Ovary (tissue), 9 donors: ENCODE measurements around the gene SEH1L. TPM values are rescaled to one million over a fixed set of nuclear protein-coding genes. Genes with fewer than 3 reads are reported as not detected.
"Not testable (repeated sequence)": the region's sequence is repeated elsewhere in the genome, so short reads cannot be mapped to it uniquely, and the experiment has no call there.

Experiments
- DNase-seq, 5 donors: peaks; one replicate each; pipeline ENCODE4 v3.0.0-alpha.2; 2019 to 2020
- H3K27ac ChIP-seq, 2 donors: fragments of 200-600 bp; one replicate each; pipeline versions ENCODE4 v1.5.1 to v1.8.0; 2019 to 2022
- H3K27me3 ChIP-seq: fragments of 200-600 bp; one replicate; pipeline ENCODE4 v1.8.0; 2022
- H3K36me3 ChIP-seq: fragments of 200-600 bp; sonication (generic); one replicate; pipeline ENCODE4 v1.5.1; 2019
- H3K4me1 ChIP-seq: one replicate; pipeline ENCODE4 v1.8.1; 2013; ENCODE audit warnings: mild to moderate bottlenecking, moderate library complexity; ENCODE audit not compliant: insufficient read depth
- H3K4me3 ChIP-seq: fragments of 200-600 bp; sonication (generic); one replicate; pipeline ENCODE4 v1.5.1; 2017
- H3K9me3 ChIP-seq, 2 donors: fragments of 200-600 bp in 1 of 2; sonication (generic) in 1 of 2; one replicate each; pipeline versions ENCODE4 v1.5.1 to v1.8.1; 2013 to 2019; ENCODE audit warnings: mild to moderate bottlenecking in 1 of 2, moderate library complexity in 1 of 2
- EP300 ChIP-seq: sonication (generic); formaldehyde crosslinking; IDR thresholded peaks from one replicate; pipeline ENCODE4 v1.6.1; 2017; ENCODE audit warnings: antibody characterized with exemption
- POLR2A ChIP-seq: fragments of 450-650 bp; IDR thresholded peaks from one replicate; pipeline ENCODE4 v1.6.1; 2017; ENCODE audit warnings: antibody characterized with exemption, mild to moderate bottlenecking, moderate library complexity
- WGBS, 3 donors: extraction: QIAGEN DNeasy Blood & Tissue Kit in 1 of 3; methylation state at CpG; one replicate each; pipeline versions ENCODE4 v1.1.5 to v1.1.7; 2013 to 2017; 5-methylcytosine and 5-hydroxymethylcytosine counted together
- intact Hi-C, 4 donors: fragments of 100-400 bp; cut with DNase I; formaldehyde crosslinking; loops; one replicate each; pipeline versions ENCODE4 v1.11.0 to v1.15.1; 2022 to 2023
- polyA plus RNA-seq, 2 donors: library from polyadenylated mRNA; stranded (reverse); fragments of 200-250 nt in 1 of 2; fragments of 350-450 nt in 1 of 2; fragmentation: Illumina TruSeq in 1 of 2; extraction: RNeasy Lipid Tissue Mini Kit (QIAGEN cat#74804) in 1 of 2; gene quantifications; one replicate each; pipeline ENCODE4 v1.2.3, GENCODE V29; 2013 to 2014
- total RNA-seq, 7 donors: library from RNA; depleted of rRNA in 2 of 7; stranded (reverse); fragments of >200 nt in 2 of 7; fragmentation: NEBNext Ultra II Directional in 3 of 7; extraction: Animal tissue kit (Norgen Biotek cat#: 25700) in 3 of 7; gene quantifications; one replicate each; pipeline versions ENCODE4 v1.1.0 to v1.2.4, GENCODE V29; 2016 to 2023
- TF ChIP-seq, protein P1 (sequence below), 3 donors: fragments of 450-650 bp in 2 of 3; fragments of 200-600 bp in 1 of 3; IDR thresholded peaks; one replicate each; pipeline versions ENCODE4 v1.5.1 to v1.8.0; 2016 to 2022; ENCODE audit warnings: antibody characterized with exemption in 3 of 3, mild to moderate bottlenecking in 1 of 3
- donor health status: DM: no; HTN: no; CAD: no; lungs with moderate emphysema.
- donor health status: DM: no; HTN: no; CAD: no.
- donor health status: Bipolar disorder and iron deficiency.
- donor health status: DM: yes; HTN: yes; CAD: no.
- donor health status: DM: no; HTN: no; CAD: no.
- donor health status: DM: yes; HTN: yes; CAD: no.

Gene SEH1L
- total and polyA plus RNA-seq, 9 donors, result 12.3 to 56.1 (median 35.7) TPM

- Histone ChIP-seq H3K4me3 (no peak overlapping the region), H3K9me3 (no peaks in the 10 kb centered on the region), H3K4me1 (peaks cover 25% of the 10 kb centered on the region), H3K36me3 (no peaks in the 10 kb centered on the region), H3K27me3 (no peaks in the 10 kb centered on the region), H3K27ac (no peak overlapping the region)
- TF ChIP-seq EP300 (no peak), POLR2A (no peak)
- TF ChIP-seq, protein P1, sequence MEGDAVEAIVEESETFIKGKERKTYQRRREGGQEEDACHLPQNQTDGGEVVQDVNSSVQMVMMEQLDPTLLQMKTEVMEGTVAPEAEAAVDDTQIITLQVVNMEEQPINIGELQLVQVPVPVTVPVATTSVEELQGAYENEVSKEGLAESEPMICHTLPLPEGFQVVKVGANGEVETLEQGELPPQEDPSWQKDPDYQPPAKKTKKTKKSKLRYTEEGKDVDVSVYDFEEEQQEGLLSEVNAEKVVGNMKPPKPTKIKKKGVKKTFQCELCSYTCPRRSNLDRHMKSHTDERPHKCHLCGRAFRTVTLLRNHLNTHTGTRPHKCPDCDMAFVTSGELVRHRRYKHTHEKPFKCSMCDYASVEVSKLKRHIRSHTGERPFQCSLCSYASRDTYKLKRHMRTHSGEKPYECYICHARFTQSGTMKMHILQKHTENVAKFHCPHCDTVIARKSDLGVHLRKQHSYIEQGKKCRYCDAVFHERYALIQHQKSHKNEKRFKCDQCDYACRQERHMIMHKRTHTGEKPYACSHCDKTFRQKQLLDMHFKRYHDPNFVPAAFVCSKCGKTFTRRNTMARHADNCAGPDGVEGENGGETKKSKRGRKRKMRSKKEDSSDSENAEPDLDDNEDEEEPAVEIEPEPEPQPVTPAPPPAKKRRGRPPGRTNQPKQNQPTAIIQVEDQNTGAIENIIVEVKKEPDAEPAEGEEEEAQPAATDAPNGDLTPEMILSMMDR (IDR thresholded peaks at IDR 0.05), result no peak
- intact Hi-C loops, result no loop called here
- no peak for DNase-seq
- WGBS, 3 donors, result 90 to 93% (median 91%) methylated on average over 6 of the region's 6 CpGs
These were observed 48.2 kb downstream of the SEH1L start for GRCh38 chr18:12995952-12996477.

DNA sequence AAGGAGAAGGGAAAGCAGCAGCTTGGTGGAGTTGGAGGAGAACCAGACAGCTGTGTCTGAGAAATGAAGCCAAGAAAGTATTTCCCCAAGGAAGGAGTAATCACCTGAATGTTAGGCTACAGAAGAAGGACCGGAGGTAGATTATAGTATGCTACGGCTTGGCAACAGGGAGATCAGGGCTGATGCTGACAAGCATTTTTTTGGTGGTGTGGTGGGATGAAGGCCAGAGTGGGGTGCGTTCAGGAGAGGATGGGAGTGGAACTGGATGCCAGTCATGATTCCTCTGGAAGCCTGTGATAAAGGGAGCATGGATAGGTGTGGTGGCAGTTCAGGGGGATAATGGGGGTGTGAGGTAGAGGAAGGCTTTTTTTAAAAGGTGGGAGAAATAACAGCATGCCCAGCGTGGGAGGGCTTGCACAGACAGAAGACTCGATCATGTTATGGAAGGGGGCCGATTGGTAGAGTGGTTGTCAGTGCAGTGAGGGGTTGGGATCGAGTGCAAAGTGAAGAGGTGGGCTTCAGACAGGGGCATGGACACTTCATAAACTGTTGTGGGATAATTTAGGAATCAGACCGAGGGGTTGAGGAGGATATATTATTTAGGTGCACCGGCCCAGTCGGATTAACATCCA lies 49.0 kb downstream of the SEH1L start:
- H3K36me3 ChIP-seq, result no peaks in the 10 kb centered on the region

DNA sequence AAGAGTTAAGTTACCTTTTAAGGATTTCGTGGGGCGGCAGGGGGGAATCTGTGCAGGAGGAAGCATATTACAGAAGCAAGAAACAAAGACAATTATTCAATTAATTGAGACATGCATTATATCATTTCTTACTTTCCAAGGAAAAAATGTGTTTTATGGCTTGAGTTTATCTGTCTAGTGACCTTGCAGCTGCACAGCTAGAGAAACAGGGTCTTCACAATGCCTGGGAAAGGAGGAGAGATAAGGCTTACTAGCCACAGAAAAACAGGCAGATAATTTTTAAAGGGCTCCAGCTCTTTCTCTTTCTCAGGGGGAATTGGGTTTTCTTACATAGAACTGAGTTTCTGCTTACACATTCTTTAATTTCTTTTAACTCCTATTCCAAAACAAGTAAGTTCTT lies 49.5 kb downstream of the SEH1L start:
- intact Hi-C loops, H3K36me3 ChIP-seq, DNase-seq, H3K4me3 ChIP-seq, H3K9me3 ChIP-seq, H3K27ac ChIP-seq, H3K27me3 ChIP-seq: not testable (repeated sequence)
- whole genome bisulfite sequencing, 3 donors, result 11 to 23% (median 12%) methylated on average over 2 of the region's 2 CpGs
- peaks cover 25% of the 10 kb centered on the region for H3K4me1 ChIP-seq

More for the DNA sequence above, 49.0 kb downstream of the SEH1L start:
- peaks cover 25% of the 10 kb centered on the region for H3K4me1 ChIP-seq
- no peak for DNase-seq
- WGBS, 3 donors, result 12 to 20% (median 19%) methylated on average over 10 of the region's 10 CpGs
- H3K9me3 ChIP-seq, result no peaks in the 10 kb centered on the region
- TF ChIP-seq POLR2A (no peak), EP300 (no peak)
- TF ChIP-seq, protein P1 (IDR thresholded peaks at IDR 0.05), result no peak
- no peak overlapping the region for H3K4me3 ChIP-seq
- intact Hi-C loops, result no loop called here
- H3K27me3 ChIP-seq, result no peaks in the 10 kb centered on the region
- no peak overlapping the region for H3K27ac ChIP-seq

- Histone ChIP-seq H3K27ac (no peak overlapping the region), H3K27me3 (no peaks in the 10 kb centered on the region), H3K9me3 (no peaks in the 10 kb centered on the region), H3K4me3 (no peak overlapping the region), H3K4me1 (peaks cover 20% of the 10 kb centered on the region), H3K36me3 (no peaks in the 10 kb centered on the region)
- WGBS, 3 donors, result 82 to 87% (median 86%) methylated on average over 6 of the region's 6 CpGs
- intact Hi-C loops, result no loop called here
- DNase-seq, result no peak
- no peak for TF ChIP-seq POLR2A
- TF ChIP-seq, protein P1 (IDR thresholded peaks at IDR 0.05), result no peak
- no peak for TF ChIP-seq EP300
These were observed 50.7 kb downstream of the SEH1L start for GRCh38 chr18:12998332-12999060.

DNA sequence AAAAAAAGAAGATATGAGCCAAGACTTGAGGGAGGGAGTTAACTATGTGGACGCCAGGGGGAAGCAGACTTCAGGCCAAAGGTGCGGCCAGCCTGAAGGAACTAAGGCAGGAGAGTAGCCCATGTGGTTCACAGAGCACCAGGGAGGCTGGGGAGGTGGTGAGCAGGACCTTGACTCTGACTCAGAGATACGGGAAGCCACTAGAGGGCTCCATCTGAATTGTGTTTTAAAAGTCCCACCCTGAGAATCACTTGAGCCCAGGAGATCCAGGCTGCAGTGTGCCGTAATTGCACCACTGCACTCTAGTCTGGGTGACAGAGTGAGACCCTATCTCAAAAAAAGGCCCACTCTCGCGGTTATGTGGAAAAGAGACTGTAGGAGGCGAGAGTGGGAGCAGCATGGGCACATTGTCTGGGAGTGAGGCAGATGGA lies 55.7 kb downstream of the SEH1L start:
- Histone ChIP-seq H3K27me3 (no peaks in the 10 kb centered on the region), H3K4me1 (peaks cover 3% of the 10 kb centered on the region), H3K9me3 (no peaks in the 10 kb centered on the region), H3K36me3 (no peaks in the 10 kb centered on the region), H3K4me3 (no peak overlapping the region), H3K27ac (no peak overlapping the region)
- DNase-seq, result peak in 2 of 5 donors; percentile 26 to 28
- WGBS, 3 donors, result 61 to 73% (median 67%) methylated on average over 7 of the region's 7 CpGs
- intact Hi-C loops, result no loop called here
- TF ChIP-seq EP300 (no peak), POLR2A (no peak)
- TF ChIP-seq, protein P1 (IDR thresholded peaks at IDR 0.05), result no peak
